Measurements from ENCODE around the gene IL37. TPM values are rescaled to one million over a fixed set of nuclear protein-coding genes. Genes with fewer than 3 reads are reported as not detected.
A peak's percentile ranks its signal among the peaks of the same experiment; 100 is the strongest.

Gene IL37
- total RNA-seq, 1 donor from 2014 or later: not detected

GRCh38 chr2:112947374-112947773, 36.4 kb downstream of the IL37 start:
- H3K9me3 Mint-ChIP-seq (ENCODE audit: unreplicated experiment): peaks cover 5% of the 10 kb centered on the region
- H3K4me1 Mint-ChIP-seq (ENCODE audit: unreplicated experiment): no peaks in the 10 kb centered on the region
- H3K27me3 Mint-ChIP-seq (ENCODE audit: unreplicated experiment): peaks cover 31% of the 10 kb centered on the region
- no peak overlapping the region for H3K4me3 Mint-ChIP-seq (ENCODE audit: unreplicated experiment)
- H3K27ac Mint-ChIP-seq (ENCODE audit: unreplicated experiment): no peak overlapping the region
- TF ChIP-seq CTCF (IDR thresholded peaks at IDR 0.05): no peak
- H3K36me3 Mint-ChIP-seq (ENCODE audit: unreplicated experiment): no peaks in the 10 kb centered on the region
- DNase-seq (ENCODE audit: extremely low spot score, unreplicated experiment): peak; percentile 49

- Mint-ChIP-seq H3K27ac (ENCODE audit: unreplicated experiment) (no peak overlapping the region), H3K27me3 (ENCODE audit: unreplicated experiment) (peaks cover 44% of the 10 kb centered on the region), H3K4me3 (ENCODE audit: unreplicated experiment) (no peak overlapping the region)
Observed at GRCh38 chr2:112949456-112949855, 38.5 kb downstream of the IL37 start.

GRCh38 chr2:112954364-112954763, 43.4 kb downstream of the IL37 start:
- peaks cover 44% of the 10 kb centered on the region for H3K27me3 Mint-ChIP-seq (ENCODE audit: unreplicated experiment)

More at GRCh38 chr2:112949456-112949855, 38.5 kb downstream of the IL37 start:
- Mint-ChIP-seq H3K9me3 (ENCODE audit: unreplicated experiment) (peaks cover 5% of the 10 kb centered on the region), H3K36me3 (ENCODE audit: unreplicated experiment) (no peaks in the 10 kb centered on the region), H3K4me1 (ENCODE audit: unreplicated experiment) (no peaks in the 10 kb centered on the region)
- TF ChIP-seq CTCF (IDR thresholded peaks at IDR 0.05): no peak
- peak; percentile 30 for DNase-seq (ENCODE audit: extremely low spot score, unreplicated experiment)

GRCh38 chr2:112957511-112957910, 46.5 kb downstream of the IL37 start:
- no peak overlapping the region for H3K27ac Mint-ChIP-seq (ENCODE audit: unreplicated experiment)
- peaks cover 26% of the 10 kb centered on the region for H3K27me3 Mint-ChIP-seq (ENCODE audit: unreplicated experiment)
- peak; percentile 38 for DNase-seq (ENCODE audit: extremely low spot score, unreplicated experiment)
- no peaks in the 10 kb centered on the region for H3K4me1 Mint-ChIP-seq (ENCODE audit: unreplicated experiment)
- H3K9me3 Mint-ChIP-seq (ENCODE audit: unreplicated experiment): no peaks in the 10 kb centered on the region
- no peak for TF ChIP-seq CTCF (IDR thresholded peaks at IDR 0.05)
- no peak overlapping the region for H3K4me3 Mint-ChIP-seq (ENCODE audit: unreplicated experiment)
- H3K36me3 Mint-ChIP-seq (ENCODE audit: unreplicated experiment): no peaks in the 10 kb centered on the region

More at GRCh38 chr2:112954364-112954763, 43.4 kb downstream of the IL37 start:
- Mint-ChIP-seq H3K36me3 (ENCODE audit: unreplicated experiment) (no peaks in the 10 kb centered on the region), H3K4me1 (ENCODE audit: unreplicated experiment) (no peaks in the 10 kb centered on the region), H3K27ac (ENCODE audit: unreplicated experiment) (no peak overlapping the region), H3K9me3 (ENCODE audit: unreplicated experiment) (no peaks in the 10 kb centered on the region), H3K4me3 (ENCODE audit: unreplicated experiment) (no peak overlapping the region)
- no peak for TF ChIP-seq CTCF (IDR thresholded peaks at IDR 0.05)
- no peak for DNase-seq (ENCODE audit: extremely low spot score, unreplicated experiment)

- Mint-ChIP-seq H3K4me3 (ENCODE audit: unreplicated experiment) (no peak overlapping the region), H3K36me3 (ENCODE audit: unreplicated experiment) (no peaks in the 10 kb centered on the region), H3K9me3 (ENCODE audit: unreplicated experiment) (no peaks in the 10 kb centered on the region), H3K27ac (ENCODE audit: unreplicated experiment) (no peak overlapping the region), H3K27me3 (ENCODE audit: unreplicated experiment) (peaks cover 28% of the 10 kb centered on the region), H3K4me1 (ENCODE audit: unreplicated experiment) (no peaks in the 10 kb centered on the region)
- peak; percentile 80 for TF ChIP-seq CTCF (IDR thresholded peaks at IDR 0.05)
- DNase-seq (ENCODE audit: extremely low spot score, unreplicated experiment): peak; percentile 72
Observed at GRCh38 chr2:112958428-112959108, 47.6 kb downstream of the IL37 start.
